Hepatocyte (in vitro differentiated cells): Measurements from ENCODE around the gene IGSF23.

Source experiments
- CTCF ChIP-seq: fragments of 200-600 bp; sonication (generic); IDR thresholded peaks from 2 replicates; pipeline ENCODE4 v1.5.1; 2016; ENCODE audit warnings: antibody characterized with exemption, mild to moderate bottlenecking; ENCODE audit not compliant: poor library complexity
- EZH2 ChIP-seq: fragments of 200-600 bp; sonication (generic); IDR thresholded peaks from 2 replicates; pipeline ENCODE4 v1.6.1; 2016; ENCODE audit warnings: antibody characterized with exemption, mild to moderate bottlenecking, borderline replicate concordance
- EZH2phosphoT487 ChIP-seq: fragments of 200-600 bp; sonication (generic); IDR thresholded peaks from one replicate; pipeline ENCODE4 v1.6.1; 2018; ENCODE audit warnings: antibody characterized with exemption, mild to moderate bottlenecking, low read depth, moderate library complexity; ENCODE audit not compliant: unreplicated experiment, severe bottlenecking

- TF ChIP-seq CTCF (no peak), EZH2 (no peak), EZH2phosphoT487 (no peak)
Observed at GRCh38 chr19:44590245-44591059, 22.9 kb upstream of the IGSF23 start.
